Lower lobe of right lung (tissue), 2 donors: ENCODE measurements around the gene GPR3. TPM values are rescaled to one million over a fixed set of nuclear protein-coding genes. Genes with fewer than 3 reads are reported as not detected.
A peak's percentile ranks its signal among the peaks of the same experiment; 100 is the strongest.

Experiments used
- ATAC-seq, 2 donors: fragments of 200-7000 bp; cut with Tn5 transposase; one replicate each; pipeline ENCODE4 v1.9.1; 2020 to 2022; ENCODE audit warnings: mild to moderate bottlenecking in 2 of 2, moderate library complexity in 2 of 2
- DNase-seq: peaks from one replicate; pipeline ENCODE4 v3.0.0-alpha.2; 2020
- H3K27ac ChIP-seq: fragments of 200-600 bp; one replicate; pipeline ENCODE4 v1.8.0; 2022
- H3K27me3 ChIP-seq: fragments of 200-600 bp; one replicate; pipeline ENCODE4 v1.8.0; 2022; ENCODE audit warnings: low read depth
- H3K36me3 ChIP-seq: fragments of 200-600 bp; one replicate; pipeline ENCODE4 v1.8.0; 2022; ENCODE audit warnings: mild to moderate bottlenecking
- H3K4me1 ChIP-seq: fragments of 200-600 bp; one replicate; pipeline ENCODE4 v1.8.0; 2022
- H3K4me3 ChIP-seq: fragments of 200-600 bp; one replicate; pipeline ENCODE4 v1.8.0; 2022; ENCODE audit warnings: mild to moderate bottlenecking
- H3K9me3 ChIP-seq: fragments of 200-600 bp; one replicate; pipeline ENCODE4 v1.8.0; 2022
- CTCF ChIP-seq: fragments of 200-600 bp; IDR thresholded peaks from one replicate; pipeline ENCODE4 v1.8.0; 2022; ENCODE audit warnings: antibody characterized with exemption, mild to moderate bottlenecking
- intact Hi-C: fragments of 100-400 bp; cut with DNase I; formaldehyde crosslinking; loops from one replicate; pipeline ENCODE4 v1.11.0; 2022
- total RNA-seq: library from RNA; stranded (reverse); fragmentation: NEBNext Ultra II Directional; extraction: Animal tissue kit (Norgen Biotek cat#: 25700); gene quantifications from one replicate; pipeline ENCODE4 v1.2.1, GENCODE V29; 2021
- donor health status: DM: no; HTN: yes; CAD: no; lungs with severe emphysema.

Gene GPR3
- total RNA-seq, 1 donor from 2014 or later = 0.18 TPM

- intact Hi-C loops = no loop called here
- H3K36me3 ChIP-seq = peaks cover 7% of the 10 kb centered on the region
- peaks cover 57% of the 10 kb centered on the region for H3K4me1 ChIP-seq
- H3K27me3 ChIP-seq = no peaks in the 10 kb centered on the region
- no peak overlapping the region for H3K27ac ChIP-seq
- no peaks in the 10 kb centered on the region for H3K9me3 ChIP-seq
- TF ChIP-seq CTCF = no peak
- ATAC-seq (no peak), DNase-seq (no peak)
- H3K4me3 ChIP-seq = no peak overlapping the region
Observed at GRCh38 chr1:27346357-27346756, 46.1 kb upstream of the GPR3 start.

GRCh38 chr1:27346991-27347624, 45.3 kb upstream of the GPR3 start:
- DNase-seq (no peak), ATAC-seq (no peak)
- no peaks in the 10 kb centered on the region for H3K9me3 ChIP-seq
- H3K27ac ChIP-seq = no peak overlapping the region
- H3K4me1 ChIP-seq = peaks cover 51% of the 10 kb centered on the region
- no peaks in the 10 kb centered on the region for H3K27me3 ChIP-seq
- intact Hi-C loops = no loop called here
- no peak for TF ChIP-seq CTCF
- H3K36me3 ChIP-seq = peaks cover 7% of the 10 kb centered on the region
- H3K4me3 ChIP-seq = no peak overlapping the region

GRCh38 chr1:27348861-27349783, 43.3 kb upstream of the GPR3 start:
- intact Hi-C loops = no loop called here
- no peak for TF ChIP-seq CTCF
- Histone ChIP-seq H3K9me3 (no peaks in the 10 kb centered on the region), H3K27me3 (no peaks in the 10 kb centered on the region), H3K4me1 (peaks cover 33% of the 10 kb centered on the region), H3K36me3 (peaks cover 22% of the 10 kb centered on the region), H3K4me3 (peak overlapping the region; percentile 58), H3K27ac (peak overlapping the region; percentile 46)
- ATAC-seq (peak; percentile 89 to 91), DNase-seq (peak; percentile 87)

- Histone ChIP-seq H3K4me1 (peaks cover 33% of the 10 kb centered on the region), H3K27me3 (no peaks in the 10 kb centered on the region), H3K27ac (peak overlapping the region; percentile 46), H3K9me3 (no peaks in the 10 kb centered on the region), H3K36me3 (peaks cover 31% of the 10 kb centered on the region), H3K4me3 (peak overlapping the region; percentile 58)
- DNase-seq = peak; percentile 83
- ATAC-seq = peak; percentile 87 to 89
- intact Hi-C loops = no loop called here
- TF ChIP-seq CTCF = no peak
Observed at GRCh38 chr1:27349784-27350662, 42.4 kb upstream of the GPR3 start.
